ENCODE results near the gene ARHGEF33.

Gene ARHGEF33

DNA sequence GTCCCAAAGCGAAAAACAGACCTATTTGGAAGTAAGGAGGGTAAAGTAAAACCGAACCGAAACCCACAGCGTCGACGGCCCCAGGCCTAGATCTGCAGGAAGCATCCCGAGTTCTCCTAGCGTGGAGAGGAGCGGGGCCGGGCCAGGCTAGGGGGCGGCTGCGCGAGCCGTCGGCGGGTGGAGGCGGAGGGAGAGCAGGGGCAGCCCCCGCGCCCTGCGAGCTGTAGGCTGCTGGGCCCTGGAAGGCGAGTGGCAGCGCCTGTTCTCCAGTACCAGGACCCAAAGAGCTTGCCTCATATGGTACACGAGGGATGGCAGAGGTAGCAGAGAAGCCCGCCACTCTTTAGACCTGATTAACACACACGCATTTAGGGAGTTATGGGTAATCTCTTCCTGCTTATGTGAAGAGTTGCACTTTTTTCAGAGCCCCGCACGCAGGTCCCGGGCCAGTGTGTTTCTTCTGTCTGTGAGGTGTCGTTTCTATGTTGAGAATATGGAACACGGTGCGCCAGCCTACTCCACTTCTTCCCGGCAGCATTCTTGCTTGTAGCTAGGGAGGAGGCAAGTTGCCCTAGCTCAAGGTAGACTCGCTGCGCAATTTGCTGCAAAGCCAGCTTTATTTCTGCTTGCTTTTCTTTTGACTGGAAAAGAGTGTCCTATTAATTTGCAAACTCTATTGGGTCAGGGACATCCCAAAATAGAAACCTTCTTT is 71.1 kb downstream of the ARHGEF33 start:
- no peak for DNase-seq (ENCODE audit: low spot score)

DNA sequence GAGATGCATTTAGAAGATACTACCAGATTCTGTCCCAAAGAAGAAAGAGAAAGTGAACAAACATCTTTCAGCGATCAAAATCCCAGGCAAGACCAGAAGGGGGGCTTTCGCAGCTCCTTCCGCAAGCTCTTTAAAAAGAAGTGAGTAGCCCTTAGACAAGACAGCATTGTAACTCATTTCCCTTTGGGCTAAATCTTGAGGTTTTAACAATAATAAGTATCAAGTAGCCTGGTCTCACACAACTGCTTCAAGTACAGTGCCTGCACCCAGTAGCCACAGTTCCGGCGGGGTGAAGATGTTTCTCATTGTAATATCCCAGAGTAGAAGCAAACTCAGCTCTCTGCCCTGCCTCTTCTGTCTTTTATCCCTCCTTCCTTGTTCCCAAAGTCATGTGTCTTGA is 76.3 kb downstream of the ARHGEF33 start:
- no peak for DNase-seq (ENCODE audit: low spot score)

DNA sequence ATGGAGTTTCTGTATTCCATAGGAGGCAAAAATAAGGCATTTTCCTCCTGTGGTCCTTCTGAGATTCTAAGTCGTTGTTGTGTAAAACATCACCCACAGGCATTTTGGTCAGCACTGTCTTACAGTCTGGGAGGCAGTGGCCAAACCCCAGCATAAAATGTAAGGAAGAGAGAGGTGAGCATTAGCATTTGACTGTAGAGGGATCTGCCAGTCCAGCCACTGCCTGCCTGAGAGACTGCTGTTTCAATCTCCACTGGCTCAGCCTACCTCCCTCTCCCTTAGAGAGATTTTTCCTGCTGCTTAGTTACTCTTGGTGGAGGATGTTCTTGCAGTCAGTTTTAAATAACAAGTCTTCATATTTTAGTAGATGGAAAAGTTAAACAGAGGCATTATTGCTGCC is 77.0 kb downstream of the ARHGEF33 start:
- DNase-seq (ENCODE audit: low spot score), result no peak

DNA sequence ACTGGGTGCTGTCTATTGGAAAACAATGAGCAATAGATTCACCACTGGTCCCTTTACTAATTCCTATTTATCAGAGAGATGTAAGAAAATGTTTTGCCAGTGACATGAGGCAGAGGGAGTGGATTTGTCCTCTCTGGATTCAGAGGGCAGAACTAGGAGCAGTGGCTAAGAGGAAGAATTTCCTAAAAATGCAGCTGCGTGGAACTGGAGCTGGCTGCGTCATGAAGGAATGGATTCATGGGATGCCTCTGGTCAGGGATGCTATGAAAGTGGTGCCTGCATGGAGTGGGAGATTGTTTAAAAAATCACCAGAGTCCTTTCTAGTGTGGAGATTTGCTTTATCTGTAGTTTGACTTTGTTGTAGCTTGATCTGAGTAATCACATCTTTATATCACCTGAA is 78.3 kb downstream of the ARHGEF33 start:
- no peak for DNase-seq (ENCODE audit: low spot score)

DNA sequence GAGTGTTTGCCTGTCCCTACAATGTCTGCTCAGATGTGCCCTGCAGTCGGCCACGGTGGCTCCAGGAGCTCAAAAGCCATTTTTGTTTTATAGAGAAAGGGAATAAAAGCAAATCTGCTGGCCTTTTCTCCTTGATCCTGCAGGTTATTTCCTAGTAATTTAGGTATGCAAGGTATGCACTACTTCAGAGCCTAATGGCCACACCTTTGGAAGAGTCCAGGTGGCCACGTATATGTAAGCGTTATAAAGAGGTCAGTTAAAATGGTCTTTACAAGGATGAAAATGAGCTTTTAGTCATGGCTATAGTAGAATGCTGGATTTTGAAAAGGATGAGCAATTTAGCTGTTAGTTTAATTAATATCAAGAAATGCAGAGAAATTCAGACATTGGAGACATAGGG is 81.7 kb downstream of the ARHGEF33 start:
- DNase-seq (ENCODE audit: low spot score), result no peak

DNA sequence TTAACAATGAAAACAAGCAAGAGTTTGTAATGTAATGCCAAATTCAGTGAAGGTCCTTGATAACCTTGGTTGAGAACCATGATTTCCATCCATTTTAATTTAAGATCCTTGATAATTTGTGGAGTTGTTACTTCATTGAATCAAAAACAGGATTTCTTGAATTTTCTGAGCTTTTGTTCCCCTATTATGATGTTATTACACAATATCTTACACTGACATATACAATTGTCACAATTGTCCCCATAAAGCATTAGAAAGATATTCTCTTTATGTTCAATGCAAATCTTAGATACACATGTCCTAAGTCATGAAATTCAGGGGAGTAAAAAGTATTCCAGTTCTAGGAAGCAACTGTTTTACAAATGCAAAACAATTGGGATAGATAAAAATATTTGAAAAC is 83.6 kb downstream of the ARHGEF33 start:
- DNase-seq (ENCODE audit: low spot score), result no peak

DNA sequence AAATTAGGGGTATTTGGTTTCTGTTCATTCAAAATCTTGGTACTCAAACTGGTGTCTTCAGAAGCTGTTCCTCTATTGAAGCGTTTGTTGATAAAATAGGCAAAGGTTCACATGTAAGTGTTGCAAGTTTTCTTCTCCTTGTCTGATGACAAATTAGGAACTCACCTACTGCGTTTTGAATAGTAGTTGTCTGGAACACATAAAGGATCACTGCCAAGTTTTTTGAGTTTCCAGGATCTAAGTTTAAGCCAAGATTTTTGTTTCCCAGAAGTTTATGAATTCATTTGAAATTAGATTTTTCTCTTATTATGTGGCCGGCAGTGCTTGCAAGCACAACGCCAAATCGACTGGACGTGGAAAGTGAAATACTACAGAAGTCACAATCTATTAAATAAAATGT is 85.4 kb downstream of the ARHGEF33 start:
- no peak for DNase-seq (ENCODE audit: low spot score)

DNA sequence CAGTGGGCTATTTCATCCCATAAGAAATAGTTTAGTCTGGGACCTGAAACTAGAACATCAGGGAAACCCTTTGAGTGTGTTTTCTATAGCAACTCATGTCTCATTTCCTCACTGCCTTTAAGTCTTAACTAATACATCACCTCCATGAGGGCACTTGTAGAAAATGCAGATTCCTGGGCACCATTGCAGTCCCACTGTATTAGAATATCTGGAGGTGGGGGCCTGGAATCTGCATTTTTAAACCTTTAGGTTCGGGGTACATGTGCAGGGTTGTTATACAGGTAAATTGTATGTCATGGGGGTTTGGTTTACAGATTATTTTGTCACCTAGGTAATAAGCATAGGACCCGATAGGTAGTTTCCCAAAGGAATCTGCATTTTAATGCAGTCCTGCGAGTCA is 87.4 kb downstream of the ARHGEF33 start:
- no peak for DNase-seq (ENCODE audit: low spot score)

DNA sequence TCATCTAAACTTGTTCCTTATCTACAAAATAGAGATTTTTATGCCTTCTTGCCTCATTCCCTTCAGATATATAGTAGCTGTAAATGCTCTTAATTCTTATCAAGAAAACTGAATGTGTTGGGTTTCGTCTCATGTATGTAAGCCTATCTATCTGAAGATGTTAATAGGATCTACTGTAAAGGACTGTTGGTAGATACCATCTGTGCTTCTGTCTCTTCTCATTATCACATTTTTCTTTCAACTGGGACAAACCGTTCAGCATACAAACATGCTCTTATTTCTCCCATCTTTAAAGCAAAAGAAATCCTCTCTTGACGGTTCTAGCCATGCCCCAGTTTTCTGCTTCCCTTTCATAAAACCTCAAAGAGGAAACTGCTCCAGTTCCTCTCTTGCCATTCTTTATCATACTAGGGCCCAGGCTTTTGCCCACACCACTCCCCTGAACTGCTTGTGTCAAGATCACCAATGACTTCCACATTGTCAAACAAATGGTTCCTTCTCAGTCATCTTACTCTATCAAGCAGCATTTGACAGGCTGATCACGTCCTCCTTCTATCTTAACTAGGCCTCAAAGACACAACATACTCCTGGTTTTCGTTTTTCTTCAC is 88.7 kb downstream of the ARHGEF33 start:
- DNase-seq (ENCODE audit: low spot score), result peak; percentile 44

DNA sequence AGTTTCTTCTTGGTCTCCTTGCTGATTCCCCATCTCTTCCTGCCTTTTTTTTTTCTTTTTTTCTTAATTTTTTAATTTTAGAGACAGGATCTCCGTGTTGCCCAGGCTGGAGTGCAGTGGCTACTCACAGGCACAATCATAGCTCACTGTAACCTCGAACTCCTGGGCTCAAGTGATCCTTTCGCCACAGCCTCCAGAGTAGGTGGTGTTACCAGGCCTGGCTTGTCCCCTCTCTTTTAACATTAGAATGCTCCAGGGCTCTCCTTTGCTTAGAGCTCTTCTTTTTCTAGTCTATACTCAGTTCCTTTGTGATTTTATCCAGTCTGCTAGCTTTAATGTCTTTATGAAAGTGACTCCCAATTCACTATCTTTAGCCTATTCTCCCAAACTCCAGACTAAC is 89.2 kb downstream of the ARHGEF33 start:
- no peak for DNase-seq (ENCODE audit: low spot score)

DNA sequence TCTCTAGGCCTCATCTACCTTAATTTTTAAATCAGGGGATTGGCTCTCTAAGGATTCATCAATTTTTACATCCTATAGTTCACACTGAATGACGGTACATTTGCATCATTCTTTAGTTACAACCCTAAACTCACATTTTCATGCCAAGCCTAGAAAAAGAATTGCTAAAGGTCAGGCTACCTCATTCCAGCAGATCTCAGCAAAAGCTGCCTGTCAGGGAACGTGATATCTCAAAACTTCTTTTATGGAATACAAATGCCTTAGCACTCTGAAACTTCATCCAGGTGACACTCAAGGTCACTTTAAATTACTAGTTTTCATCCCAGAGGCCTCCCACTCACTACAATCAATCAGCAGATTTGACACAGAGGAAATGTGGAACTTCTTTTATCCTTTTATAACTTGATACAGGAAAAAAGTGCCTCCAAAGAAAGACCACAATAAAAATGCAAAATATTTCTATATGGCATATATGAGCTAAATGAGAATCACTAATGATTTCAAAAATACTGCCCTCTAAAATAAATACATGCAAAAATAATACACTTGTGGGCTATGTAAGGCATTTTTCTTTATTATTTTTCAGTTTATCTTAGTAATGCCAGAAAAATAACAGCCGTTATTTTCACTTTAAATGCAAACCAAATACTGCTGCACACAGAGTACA is 91.5 kb downstream of the ARHGEF33 start:
- DNase-seq (ENCODE audit: low spot score), result no peak

DNA sequence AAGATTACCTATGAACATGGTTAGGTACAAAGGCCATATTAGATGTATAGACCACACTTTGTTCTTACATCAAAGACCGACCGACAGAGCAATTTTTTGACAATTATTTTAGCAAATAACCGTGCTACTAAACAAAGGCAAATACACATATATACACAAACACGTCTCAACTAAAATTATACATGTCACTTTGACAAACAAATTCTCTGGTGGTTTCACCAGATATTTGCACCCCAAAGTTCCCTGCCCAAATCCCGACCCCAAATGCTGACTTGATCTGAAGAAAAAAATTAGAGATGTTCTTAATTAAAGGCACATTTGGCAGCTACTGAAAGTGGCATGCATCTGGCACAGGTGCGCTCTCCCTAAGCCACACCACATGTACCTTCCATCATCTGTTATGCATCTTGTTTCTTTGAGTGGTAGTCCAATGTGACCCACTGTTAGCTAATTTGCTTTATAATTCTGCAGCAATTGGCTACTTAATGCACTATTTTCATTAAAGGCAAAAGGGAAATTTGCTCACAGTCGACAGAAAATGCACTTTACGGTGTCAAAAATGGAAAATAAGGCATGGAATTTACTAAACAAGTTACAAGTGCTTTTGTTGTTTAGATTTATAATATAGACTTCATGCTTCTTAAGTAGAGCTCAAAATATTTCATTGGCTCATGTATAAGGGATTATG is 92.1 kb downstream of the ARHGEF33 start:
- no peak for DNase-seq (ENCODE audit: low spot score)

DNA sequence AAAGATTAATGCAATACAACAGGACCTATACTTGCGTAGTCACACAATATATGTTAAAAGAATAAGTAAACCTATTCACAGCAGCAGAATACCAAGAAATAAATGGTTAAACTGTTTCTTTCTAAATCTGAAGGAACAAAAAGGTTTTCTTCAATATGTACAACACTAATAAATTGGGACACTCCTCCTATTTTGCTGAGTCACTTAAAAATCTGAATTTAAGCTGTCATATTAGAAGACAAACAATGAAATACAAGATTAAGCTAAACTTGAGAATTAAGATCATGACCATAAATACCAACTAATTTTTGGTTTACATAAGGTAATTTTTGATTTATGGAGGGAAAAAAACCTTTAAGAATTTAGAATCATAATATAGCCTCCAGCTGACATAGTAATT is 92.8 kb downstream of the ARHGEF33 start:
- no peak for DNase-seq (ENCODE audit: low spot score)

DNA sequence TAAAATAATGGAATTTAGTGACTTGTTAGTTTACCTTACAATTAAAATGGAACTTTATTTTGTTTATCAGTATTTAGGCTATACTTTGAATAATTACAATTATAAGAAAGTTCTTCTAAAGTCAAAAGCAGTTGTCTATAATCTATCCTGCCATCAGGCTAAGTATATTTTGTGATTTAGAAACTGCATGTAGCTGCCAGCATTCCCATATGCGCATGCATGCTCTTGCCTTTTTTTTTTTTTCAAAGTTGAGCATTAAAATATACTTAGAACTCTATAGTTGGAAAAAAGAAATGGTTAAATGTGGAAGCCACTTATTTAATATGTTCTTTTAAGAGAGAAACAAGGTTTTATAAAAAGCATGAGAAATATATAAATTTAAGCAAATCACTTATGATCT is 99.0 kb downstream of the ARHGEF33 start:
- no peak for DNase-seq (ENCODE audit: low spot score)

DNA sequence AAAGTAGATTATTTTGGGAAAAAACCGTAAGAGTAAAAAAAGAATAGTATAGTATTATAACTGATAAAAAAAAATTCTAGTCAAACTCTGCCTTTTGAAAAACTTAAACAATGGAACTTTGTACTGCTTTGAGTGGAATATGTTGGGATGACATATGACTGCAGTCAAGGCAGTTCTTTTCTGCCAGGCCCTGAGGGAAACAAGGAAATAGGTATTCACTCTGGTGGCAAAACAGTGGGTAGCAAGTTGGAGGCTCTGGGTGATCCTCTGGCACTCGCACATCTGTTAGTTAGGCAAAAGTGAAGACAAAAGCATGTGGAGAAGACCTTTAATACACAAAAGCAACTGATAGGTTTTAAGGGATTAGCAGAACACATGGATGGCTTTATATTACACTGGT is 102.2 kb downstream of the ARHGEF33 start:
- DNase-seq (ENCODE audit: low spot score), result no peak

DNA sequence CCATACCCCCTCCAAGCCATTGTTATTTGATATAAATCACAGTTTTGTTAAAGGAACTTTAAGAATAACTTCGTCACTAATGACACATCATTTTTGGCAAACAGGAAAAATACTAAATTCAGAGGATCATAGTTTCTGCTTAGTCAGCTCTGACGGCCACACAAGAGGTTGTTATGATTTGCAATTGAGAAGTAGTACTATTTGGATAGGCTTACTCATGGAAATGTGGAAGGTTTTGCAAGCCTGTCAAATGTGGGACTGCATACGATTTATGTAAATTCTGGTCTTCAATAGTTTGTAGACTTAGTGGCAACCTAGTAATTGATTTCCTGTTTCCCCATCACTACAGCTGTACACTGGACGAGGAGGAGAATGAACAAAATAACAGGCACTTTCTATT is 108.1 kb downstream of the ARHGEF33 start:
- no peak for DNase-seq (ENCODE audit: low spot score)

DNA sequence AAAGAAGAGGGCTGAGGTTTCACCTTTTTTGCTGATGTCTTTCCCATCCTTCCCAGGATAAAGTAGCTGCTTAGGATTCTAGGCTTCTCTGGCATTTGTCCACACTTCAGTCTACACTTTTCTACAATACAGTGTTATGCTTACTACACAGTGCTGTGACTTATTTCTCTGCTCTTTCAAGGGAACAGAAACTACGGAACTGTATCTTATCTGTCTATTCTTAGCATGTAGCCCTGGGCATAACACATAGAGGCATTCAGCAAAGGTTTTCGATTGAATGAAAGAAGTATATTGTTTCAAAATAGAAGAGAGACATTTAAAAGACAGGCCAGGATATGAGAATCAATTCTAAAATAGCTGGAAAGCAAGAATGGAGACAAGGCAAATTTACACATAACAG is 110.9 kb downstream of the ARHGEF33 start:
- DNase-seq (ENCODE audit: low spot score), result no peak

DNA sequence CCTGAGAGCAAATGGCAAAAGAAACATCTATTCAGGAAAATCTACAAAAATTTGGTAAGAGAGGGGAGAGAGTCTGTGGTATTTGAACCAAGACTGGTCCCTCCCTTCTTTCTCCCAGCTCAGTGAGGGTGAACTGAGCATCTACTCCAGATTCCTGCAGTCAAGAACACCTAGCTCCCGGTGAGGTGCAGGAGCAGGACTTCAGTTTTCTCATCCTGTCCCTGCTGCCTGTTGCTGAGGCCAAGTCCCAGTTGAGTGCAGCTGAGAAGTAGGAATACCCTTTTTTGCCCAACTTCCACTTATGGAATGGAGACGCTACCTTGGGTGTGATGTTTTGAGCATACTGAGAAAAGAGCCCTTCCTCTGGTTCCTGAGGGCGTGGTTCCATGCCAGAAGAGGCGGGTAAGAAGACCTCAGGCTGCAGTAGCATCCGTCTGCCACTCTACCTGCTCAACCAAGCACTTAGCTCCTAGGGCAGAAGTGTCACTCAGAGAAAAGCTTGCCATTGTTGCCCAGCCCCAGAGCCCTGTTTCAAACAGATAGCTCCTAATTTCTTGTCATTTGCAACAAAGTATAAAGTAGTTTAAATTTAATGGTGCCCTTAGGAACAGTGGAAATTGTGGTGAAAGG is 118.3 kb downstream of the ARHGEF33 start:
- DNase-seq (ENCODE audit: low spot score), result no peak

DNA sequence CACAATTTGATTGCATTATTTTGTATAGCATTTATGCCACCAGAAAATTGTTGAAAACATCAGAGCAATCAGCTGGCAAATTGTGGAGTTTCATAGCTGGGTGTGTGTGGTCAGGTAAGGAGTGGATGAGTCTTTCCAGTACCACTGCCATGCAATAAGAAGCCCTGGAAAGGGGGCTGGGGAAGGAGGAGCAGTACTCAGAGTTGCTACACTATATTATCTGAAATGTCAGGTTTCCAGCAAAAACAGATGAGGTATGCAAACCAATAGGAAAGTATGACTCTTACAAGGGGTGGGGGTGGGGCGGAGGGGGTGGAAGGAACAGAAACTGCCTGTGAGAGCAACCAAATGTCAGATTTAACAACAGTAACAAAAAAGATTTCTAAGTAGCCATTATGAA is 119.0 kb downstream of the ARHGEF33 start:
- no peak for DNase-seq (ENCODE audit: low spot score)

DNA sequence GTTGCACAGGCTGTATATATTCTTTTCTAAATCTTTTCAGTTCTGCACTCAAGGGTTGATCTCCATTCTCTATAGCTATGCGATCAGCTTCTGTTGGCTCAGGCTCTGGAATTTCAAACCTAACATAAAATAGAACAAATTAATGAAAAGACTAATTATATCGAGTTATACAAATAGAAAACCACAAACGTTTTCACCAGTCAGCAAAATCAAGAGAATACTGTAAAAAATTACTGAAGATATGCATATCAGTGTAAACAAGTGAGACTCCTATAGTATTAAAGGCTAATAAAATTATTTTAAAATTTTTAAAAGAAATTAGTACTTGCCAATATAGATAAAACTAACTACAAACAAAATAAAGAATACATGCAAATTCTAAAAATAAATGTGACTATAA is 124.2 kb downstream of the ARHGEF33 start:
- DNase-seq (ENCODE audit: low spot score), result no peak

DNA sequence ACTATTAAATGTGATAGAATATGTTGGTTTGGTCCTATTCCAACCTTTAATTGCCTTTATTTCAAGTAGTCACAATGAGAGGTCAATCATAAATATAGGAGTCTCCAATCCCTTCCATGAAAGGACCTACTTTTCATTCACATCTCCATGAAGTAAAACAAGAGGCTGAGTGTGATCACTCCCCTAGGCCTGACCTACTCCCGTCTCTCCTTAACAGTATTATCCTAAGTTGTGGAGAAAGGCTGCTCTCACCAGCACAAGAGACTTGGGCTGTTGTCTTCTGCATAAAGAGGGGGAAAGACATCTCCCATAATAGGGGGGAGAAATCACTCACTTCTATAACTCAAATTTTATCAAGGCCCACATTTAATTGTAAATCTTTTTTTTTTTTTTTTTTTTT is 125.7 kb downstream of the ARHGEF33 start:
- DNase-seq (ENCODE audit: low spot score), result no peak

DNA sequence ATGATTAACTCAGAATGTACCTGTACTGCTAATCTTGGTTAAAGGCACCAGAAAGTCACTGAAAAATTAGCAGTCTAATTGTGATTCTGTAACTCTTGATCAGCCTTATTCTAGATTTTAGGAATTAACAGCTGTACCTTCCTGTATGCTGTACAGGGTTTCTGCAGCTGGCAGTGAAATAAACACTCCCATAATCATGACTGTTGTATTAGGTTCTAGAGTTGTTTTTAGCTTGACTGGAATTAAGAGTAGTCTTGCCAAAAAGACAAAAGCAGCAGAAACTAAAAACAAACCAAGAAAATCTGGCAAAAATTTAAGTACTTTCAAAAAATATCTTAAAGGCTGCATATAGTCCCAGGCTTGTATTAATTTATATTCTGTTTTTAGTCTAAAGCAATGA is 127.7 kb downstream of the ARHGEF33 start:
- DNase-seq (ENCODE audit: low spot score), result no peak

DNA sequence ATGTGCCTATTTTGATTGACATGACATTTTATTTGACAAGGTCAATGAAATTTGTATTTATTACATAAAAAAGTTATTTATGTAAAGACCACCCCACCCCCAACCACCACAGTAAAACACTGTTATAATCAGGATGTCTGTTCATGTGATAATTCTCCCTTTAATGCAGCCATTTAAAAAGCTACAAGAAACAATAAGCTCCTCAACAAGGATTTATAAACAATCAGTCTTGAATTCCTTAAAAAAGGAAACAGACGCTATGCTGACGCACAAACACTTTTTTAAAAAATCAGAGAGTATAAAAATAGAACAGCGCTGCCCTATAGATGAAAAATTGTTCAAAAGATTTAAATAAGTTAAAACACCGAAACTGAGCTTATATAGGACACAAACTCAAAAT is 129.0 kb downstream of the ARHGEF33 start:
- no peak for DNase-seq (ENCODE audit: low spot score)
